DND-41 (cell line): ENCODE measurements around the gene ZNF593.

Source experiments
- EZH2 ChIP-seq: IDR thresholded peaks from 3 replicates; pipeline ENCODE4 v1.6.1; 2012; ENCODE audit warnings: borderline replicate concordance, low read depth, mild to moderate bottlenecking, moderate library complexity, low read length, inconsistent platforms; ENCODE audit not compliant: severe bottlenecking
- TF ChIP-seq, protein P1 (sequence below): IDR thresholded peaks from 2 replicates; pipeline ENCODE4 v1.5.1; 2012; ENCODE audit warnings: borderline replicate concordance, low read length, moderate library complexity, mild to moderate bottlenecking; ENCODE audit not compliant: poor library complexity, severe bottlenecking; ENCODE audit errors: extremely low read depth

DNA sequence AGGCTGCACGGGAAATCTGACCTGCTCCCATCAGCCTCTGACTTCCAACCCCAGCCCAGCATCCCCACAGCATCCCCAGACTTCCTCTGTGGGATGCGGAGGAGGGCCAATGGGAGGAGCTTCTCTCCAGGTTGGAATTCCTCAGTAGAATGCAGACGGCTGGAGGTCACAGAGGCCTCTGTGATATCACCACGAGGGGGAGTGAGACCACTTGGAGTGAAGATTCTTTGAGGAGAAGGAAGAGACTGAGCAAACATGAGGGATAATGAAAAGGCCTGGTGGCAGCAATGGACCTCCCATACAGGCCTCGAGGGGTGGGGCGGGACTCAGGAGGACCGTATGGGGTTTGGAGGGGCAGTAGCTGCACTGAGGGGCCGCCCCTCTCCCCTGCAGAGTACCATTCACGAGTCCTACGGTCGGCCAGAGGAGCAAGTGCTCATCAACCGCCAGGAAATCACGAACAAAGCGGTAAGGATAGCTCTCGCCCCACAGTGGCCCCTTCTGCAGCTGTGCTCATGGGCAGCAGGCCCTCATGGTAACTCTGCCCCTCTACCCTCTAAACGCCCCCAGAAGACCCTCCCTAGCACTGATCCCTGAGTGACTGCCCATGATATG lies 20.8 kb downstream of the ZNF593 start, which contains the start of gene CATSPER4:
- TF ChIP-seq, protein P1, sequence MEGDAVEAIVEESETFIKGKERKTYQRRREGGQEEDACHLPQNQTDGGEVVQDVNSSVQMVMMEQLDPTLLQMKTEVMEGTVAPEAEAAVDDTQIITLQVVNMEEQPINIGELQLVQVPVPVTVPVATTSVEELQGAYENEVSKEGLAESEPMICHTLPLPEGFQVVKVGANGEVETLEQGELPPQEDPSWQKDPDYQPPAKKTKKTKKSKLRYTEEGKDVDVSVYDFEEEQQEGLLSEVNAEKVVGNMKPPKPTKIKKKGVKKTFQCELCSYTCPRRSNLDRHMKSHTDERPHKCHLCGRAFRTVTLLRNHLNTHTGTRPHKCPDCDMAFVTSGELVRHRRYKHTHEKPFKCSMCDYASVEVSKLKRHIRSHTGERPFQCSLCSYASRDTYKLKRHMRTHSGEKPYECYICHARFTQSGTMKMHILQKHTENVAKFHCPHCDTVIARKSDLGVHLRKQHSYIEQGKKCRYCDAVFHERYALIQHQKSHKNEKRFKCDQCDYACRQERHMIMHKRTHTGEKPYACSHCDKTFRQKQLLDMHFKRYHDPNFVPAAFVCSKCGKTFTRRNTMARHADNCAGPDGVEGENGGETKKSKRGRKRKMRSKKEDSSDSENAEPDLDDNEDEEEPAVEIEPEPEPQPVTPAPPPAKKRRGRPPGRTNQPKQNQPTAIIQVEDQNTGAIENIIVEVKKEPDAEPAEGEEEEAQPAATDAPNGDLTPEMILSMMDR: peak; percentile 49
- TF ChIP-seq EZH2: no peak
